Renal cortex interstitium (tissue), 15 donors: ENCODE measurements around the gene RALGAPB. TPM values are rescaled to one million over a fixed set of nuclear protein-coding genes. Genes with fewer than 3 reads are reported as not detected.
"Not testable (repeated sequence)": the region's sequence is repeated elsewhere in the genome, so short reads cannot be mapped to it uniquely, and the experiment has no call there.

Experiments used
- DNase-seq, 11 donors: peaks; one replicate each; pipeline ENCODE4 v3.0.0-alpha.2; 2013; ENCODE audit warnings: low read depth in 9 of 11, low spot score in 4 of 11; ENCODE audit errors: extremely low read depth in 1 of 11
- long read RNA-seq, 16 experiments: transcript quantifications; one replicate each; lab custom pipeline, GENCODE V29; 2026
- polyA plus RNA-seq, 3 donors: library from polyadenylated mRNA; unstranded; fragments of 120-200 nt; gene quantifications; one replicate each; pipeline ENCODE4 v1.2.1, GENCODE V29; 2013; ENCODE audit not compliant: insufficient read length in 3 of 3

RALGAPB gene
- polyA plus RNA-seq, result 10 to 100 TPM; 35.2 to 42.3 (median 40.1) TPM
- long read RNA-seq, donor 1, result 0 reads
- long read RNA-seq, donor 2, result 0 reads
- long read RNA-seq, donor 3, full-length matches to known transcripts, result 1 of 1 reads
- long read RNA-seq, donor 3, partial matches to known transcripts, result 0 of 1 reads
- long read RNA-seq, donor 3, other reads (novel, unspliced or antisense), result 0 of 1 reads
- long read RNA-seq, donor 4, result 0 reads
- long read RNA-seq, donor 5, full-length matches to known transcripts, result 2 of 8 reads
- long read RNA-seq, donor 5, partial matches to known transcripts, result 6 of 8 reads
- long read RNA-seq, donor 5, other reads (novel, unspliced or antisense), result 0 of 8 reads
- long read RNA-seq, donor 6, result 0 reads
- long read RNA-seq, donor 7, full-length matches to known transcripts, result 2 of 2 reads
- long read RNA-seq, donor 7, partial matches to known transcripts, result 0 of 2 reads
- long read RNA-seq, donor 7, other reads (novel, unspliced or antisense), result 0 of 2 reads
- long read RNA-seq, donor 8, full-length matches to known transcripts, result 2 of 7 reads
- long read RNA-seq, donor 8, partial matches to known transcripts, result 5 of 7 reads
- long read RNA-seq, donor 8, other reads (novel, unspliced or antisense), result 0 of 7 reads
- long read RNA-seq, donor 9, result 0 reads
- long read RNA-seq, donor 10, full-length matches to known transcripts, result 4 of 4 reads
- long read RNA-seq, donor 10, partial matches to known transcripts, result 0 of 4 reads
- long read RNA-seq, donor 10, other reads (novel, unspliced or antisense), result 0 of 4 reads
- long read RNA-seq, donor 11, result 0 reads
- long read RNA-seq, donor 12, result 0 reads
- long read RNA-seq, donor 13, partial matches to known transcripts, result 5 of 5 reads
- long read RNA-seq, donor 13, other reads (novel, unspliced or antisense), result 0 of 5 reads
- long read RNA-seq, donor 14, result 0 reads
- long read RNA-seq, donor 15, full-length matches to known transcripts, result 1 of 1 reads
- long read RNA-seq, donor 15, partial matches to known transcripts, result 0 of 1 reads
- long read RNA-seq, donor 15, other reads (novel, unspliced or antisense), result 0 of 1 reads
- long read RNA-seq, donor 16, full-length matches to known transcripts, result 1 of 81 reads
- long read RNA-seq, donor 16, partial matches to known transcripts, result 80 of 81 reads
- long read RNA-seq, donor 16, other reads (novel, unspliced or antisense), result 0 of 81 reads

GRCh38 chr20:38472513-38473366 is at the start of gene RALGAPB:
TSS of gene RALGAPB (plus strand) at chr20:38472843. CDS start at chr20:38488433, 15,590 bp downstream.
- peak; percentile 98 to 100 (median 99) for DNase-seq

DNA sequence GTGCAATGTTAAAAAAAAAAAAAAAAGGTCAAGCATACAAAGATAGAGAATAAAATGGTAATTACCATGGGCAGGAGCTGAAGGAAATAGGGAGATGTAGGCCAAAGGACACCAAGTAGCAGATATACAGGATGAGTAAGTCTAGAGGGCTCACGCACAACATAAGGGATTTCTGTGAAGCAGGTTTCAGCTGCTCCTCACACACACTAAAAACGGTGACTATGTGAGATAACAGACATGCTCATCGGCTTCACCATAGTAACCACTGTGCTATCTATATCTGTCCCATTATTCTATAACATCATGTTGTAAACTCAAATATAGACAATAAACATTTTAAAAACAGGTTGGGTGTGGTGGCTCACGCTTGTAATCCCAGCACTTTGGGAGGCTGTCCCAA is 49.1 kb upstream of the RALGAPB start:
- no peak for DNase-seq

- DNase-seq, result no peak
Observed at GRCh38 chr20:38424401-38424800, 48.2 kb upstream of the RALGAPB start.

DNA sequence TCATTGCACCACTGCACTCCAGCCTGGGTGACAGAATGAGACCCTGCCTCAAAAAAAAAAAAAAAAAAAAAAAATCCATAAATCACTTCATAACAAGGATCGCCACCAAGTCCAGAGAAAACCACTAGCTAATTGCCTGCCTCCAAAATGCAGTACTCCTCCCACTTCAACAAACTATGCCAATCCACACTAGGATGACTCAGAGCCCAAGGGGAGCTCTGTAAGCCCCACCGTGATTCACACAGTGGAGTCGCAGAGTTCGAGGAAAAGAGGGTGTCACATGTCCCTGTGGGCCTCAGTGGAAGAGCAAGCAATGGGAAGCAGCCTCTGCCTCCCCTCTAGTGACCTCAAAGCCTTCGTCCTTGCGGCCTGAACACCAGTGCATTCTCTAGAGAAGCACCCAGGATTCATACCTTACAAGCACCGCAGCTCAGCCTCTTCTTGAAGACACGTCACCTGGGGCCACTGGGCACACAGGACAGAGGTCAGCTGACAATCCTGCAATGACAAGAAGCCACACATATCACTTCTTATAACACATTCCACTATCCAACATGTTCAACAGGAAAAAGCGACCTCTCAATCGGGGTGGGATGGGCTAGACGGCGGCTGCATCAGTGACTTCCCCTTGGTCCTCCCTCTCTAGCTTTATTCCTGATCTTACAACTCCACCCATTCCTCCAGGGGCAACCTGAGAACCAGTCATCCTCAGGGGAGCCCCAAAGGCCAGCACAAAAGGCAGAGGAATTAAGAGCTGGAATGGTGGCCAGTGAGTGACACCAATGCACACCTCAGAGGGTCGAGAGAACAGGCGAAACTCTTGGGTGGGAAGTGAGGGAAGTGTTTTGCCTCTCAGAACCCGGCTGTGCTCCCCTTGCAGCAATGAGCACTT is 46.4 kb upstream of the RALGAPB start:
- no peak for DNase-seq

GRCh38 chr20:38427655-38428023 is 45.0 kb upstream of the RALGAPB start:
- DNase-seq, result no peak

GRCh38 chr20:38428800-38429199 is 43.8 kb upstream of the RALGAPB start:
- no peak for DNase-seq

GRCh38 chr20:38429301-38429700 is 43.3 kb upstream of the RALGAPB start:
- no peak for DNase-seq

- DNase-seq, result no peak
Observed at GRCh38 chr20:38430679-38431325, 41.8 kb upstream of the RALGAPB start.

- no peak for DNase-seq
Observed at GRCh38 chr20:38432292-38432691, 40.4 kb upstream of the RALGAPB start.

DNA sequence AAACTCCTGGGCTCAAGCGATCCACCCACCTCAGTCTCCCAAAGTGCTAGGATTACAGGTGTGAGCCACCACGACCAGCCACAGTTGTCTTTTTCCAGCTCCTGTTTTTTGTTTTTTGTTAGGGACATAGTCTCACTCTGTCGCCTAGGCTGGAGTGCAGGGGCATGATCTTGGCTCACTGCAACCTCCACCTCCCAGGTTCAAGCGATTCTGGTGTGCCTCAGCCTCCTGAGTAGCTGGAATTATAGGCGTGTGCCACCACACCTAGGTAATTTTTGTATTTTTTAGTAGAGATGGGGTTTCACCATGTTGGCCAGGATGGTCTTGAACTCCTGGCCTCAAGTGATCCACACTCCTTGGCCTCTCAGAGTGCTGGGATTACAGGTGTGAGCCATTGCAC is 39.8 kb upstream of the RALGAPB start:
- DNase-seq, result not testable (repeated sequence)

DNA sequence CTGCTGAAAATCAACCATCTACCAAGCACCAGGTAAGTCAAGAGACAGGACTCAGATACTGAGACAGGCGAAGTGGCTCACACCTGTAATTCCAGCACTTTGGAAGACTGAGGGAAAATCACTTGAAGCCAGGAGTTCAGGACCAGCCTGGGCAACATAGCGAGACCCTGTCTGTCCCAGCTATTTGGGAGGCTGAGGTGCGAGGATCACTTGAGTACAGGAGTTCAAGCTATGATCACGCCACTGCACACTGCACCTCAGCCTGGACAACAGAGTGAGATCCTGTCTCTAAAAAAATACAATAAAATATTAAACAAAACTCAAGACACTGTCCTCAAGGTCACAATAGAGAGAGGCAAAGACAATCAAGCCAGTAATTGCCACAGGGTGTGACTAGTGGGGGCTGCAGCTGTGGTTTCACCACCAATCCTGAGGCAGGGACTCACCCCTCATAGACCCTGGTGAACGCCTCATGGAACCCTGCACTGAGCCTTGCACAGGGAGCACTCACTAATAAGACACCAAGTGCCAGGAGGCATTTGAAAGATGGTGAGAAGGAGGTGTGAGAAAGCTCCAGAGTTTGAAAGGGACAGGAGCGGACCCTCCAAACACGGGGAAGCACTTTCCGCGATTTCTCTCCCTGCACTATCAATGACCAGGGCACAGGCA is 39.2 kb upstream of the RALGAPB start:
- no peak for DNase-seq

DNA sequence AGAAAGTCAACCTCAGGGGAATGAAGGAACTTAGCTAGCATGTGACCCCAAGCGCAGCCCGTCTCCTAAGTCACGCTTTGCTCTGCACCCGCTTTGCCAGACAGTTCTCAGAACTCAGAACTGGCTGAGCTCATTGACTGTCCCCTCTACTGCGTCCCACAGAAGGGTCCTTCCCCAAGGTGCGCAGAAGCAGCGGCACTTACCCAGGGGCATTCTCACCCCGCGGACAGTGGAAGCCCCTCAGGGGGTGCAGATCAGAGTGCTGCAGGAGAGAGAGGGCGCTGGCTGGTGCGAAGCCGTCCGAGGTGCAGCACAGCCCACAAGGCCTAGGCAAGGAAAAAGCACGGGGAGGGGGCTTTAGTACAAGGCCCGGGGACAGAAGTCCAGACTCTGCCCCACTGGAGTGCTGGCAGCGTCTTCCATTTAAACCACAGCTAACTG is 38.3 kb upstream of the RALGAPB start:
- peak in 4 of 11 donors; percentile 2 to 19 (median 13) for DNase-seq

DNA sequence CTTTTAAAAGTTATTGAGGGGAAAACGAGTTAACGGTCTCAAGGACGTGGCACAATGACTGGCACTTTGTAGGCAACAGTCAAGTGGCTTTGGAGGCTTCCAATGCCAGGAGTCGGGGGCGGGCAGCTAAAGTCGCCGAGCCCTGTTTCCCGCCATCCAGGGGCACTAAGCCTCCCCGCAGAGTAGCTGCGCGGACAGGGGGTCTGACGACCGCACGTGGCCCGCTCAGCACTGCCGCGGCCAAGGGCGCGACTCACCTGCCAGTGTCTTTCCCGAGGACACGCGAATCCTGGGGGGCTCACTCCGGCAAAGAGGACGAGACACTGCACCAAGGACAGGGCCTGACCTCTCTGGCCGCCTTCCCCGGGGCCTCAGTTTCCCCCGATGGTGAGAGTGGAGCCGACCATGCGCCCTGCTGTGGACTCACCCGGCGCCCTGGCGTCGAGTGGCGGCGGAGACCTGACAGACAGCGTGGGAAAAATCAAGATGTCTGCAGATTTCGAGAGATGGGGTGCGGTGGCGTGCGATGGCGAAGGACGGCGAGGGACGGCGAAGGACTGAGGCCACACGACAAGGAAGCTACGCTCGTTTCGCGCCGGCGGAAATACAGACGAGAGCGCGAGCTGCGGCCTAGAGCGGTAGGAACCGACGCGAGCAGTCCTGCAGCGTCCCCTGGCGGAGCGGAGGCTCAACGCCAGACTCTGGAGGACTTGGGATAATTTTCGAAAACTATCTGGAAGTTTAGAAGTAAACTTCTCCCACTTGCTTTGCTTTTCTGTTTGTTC is 37.7 kb upstream of the RALGAPB start, which contains the start of gene SNHG17:
Gene SNHG17 (minus strand): TSS at position 559 of the 785 bp plus-strand sequence.
- peak; percentile 70 to 89 (median 85) for DNase-seq

DNA sequence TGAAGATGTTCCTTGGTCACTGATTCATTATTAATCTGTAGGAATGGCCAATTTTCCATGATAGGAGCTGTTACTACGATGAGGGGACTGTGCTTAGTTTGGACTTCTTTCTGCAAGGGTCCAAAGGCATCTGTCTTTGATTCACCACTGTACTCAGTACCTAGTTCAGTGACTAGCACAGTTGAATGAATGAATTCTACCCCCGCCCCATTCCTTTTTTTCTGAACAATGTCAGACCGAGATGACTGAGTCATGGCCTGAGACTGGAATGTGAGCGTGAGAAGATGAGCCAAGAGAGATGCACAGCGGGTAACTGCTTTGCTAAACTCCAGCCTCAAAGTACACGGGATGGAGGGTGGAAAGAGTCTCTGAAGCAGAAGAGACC is 37.1 kb upstream of the RALGAPB start:
- DNase-seq, result no peak

DNA sequence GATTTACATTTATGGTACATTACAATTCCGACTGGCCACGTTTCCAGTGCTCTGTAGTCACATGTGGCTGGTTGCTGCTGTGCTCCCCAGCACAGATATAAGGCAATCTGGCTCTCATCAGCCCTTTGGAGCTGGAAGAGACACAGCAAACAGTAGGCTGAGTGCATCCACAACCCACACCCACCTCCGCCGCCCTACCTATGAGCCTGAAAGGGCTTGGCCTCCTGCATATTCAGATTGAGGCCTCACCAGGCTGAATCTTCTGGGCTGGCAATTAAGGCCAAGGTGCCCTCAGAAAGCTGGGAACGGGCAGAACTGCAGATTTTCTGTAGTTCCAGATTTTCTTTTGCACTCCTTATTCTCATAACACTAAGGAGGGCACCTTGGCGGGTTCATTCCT is 34.8 kb upstream of the RALGAPB start:
- DNase-seq, result no peak

- DNase-seq, result not testable (repeated sequence)
Observed at GRCh38 chr20:38441110-38441509, 31.5 kb upstream of the RALGAPB start.
